ENCODE results near the gene SAP30.

The SAP30 gene

GRCh38 chr4:173367285-173367684, 3.5 kb upstream of the SAP30 start:
- TF ChIP-seq EZH2phosphoT487 (IDR thresholded peaks at IDR 0.05; ENCODE audit: low read depth), result no peak
- peaks cover 15% of the 10 kb centered on the region for H3K79me2 ChIP-seq (ENCODE audit: low read length)
- H3K27ac ChIP-seq (ENCODE audit: low read length), result no peak overlapping the region
- 0 out of 2 replicates have a peak overlapping the region, but pooled peaks have one; percentile 8 for H3K4me3 ChIP-seq (ENCODE audit: low read length)
- no peaks in the 10 kb centered on the region for H3K27me3 ChIP-seq (ENCODE audit: low read depth, low read length)
- H2AFZ ChIP-seq (ENCODE audit: low read depth, low read length), result no peak overlapping the region
- no peaks in the 10 kb centered on the region for H3K9me3 ChIP-seq (ENCODE audit: insufficient read depth, low read length)
- no peaks in the 10 kb centered on the region for H3K36me3 ChIP-seq (replicated peaks; ENCODE audit: low read depth, low read length)
- H3K9ac ChIP-seq (ENCODE audit: low read length), result no peak overlapping the region
- H3K4me2 ChIP-seq (ENCODE audit: low read length), result peak overlapping the region; percentile 30
- H4K20me1 ChIP-seq (ENCODE audit: insufficient read depth, low read length), result no peaks in the 10 kb centered on the region
- H3K4me1 ChIP-seq (ENCODE audit: low read length), result peaks cover 10% of the 10 kb centered on the region

- Histone ChIP-seq H3K4me2 (ENCODE audit: low read length) (peak overlapping the region; percentile 11), H3K9ac (ENCODE audit: low read length) (no peak overlapping the region)
- TF ChIP-seq CTCF (IDR thresholded peaks at IDR 0.05; ENCODE audit: low read depth, low read length) (no peak), EZH2phosphoT487 (IDR thresholded peaks at IDR 0.05; ENCODE audit: low read depth) (no peak)
Measured at GRCh38 chr4:173367946-173368345, 2.8 kb upstream of the SAP30 start.

GRCh38 chr4:173370130-173370476, 651 bp upstream of the SAP30 start:
- H3K4me3 ChIP-seq (ENCODE audit: low read length), result peak overlapping the region; percentile 86
- peak overlapping the region; percentile 88 for H3K9ac ChIP-seq (ENCODE audit: low read length)
- peaks cover 17% of the 10 kb centered on the region for H3K4me1 ChIP-seq (ENCODE audit: low read length)
- peak overlapping the region; percentile 91 for H2AFZ ChIP-seq (ENCODE audit: low read depth, low read length)
- H4K20me1 ChIP-seq (ENCODE audit: insufficient read depth, low read length), result no peaks in the 10 kb centered on the region
- H3K4me2 ChIP-seq (ENCODE audit: low read length), result peak overlapping the region; percentile 72
- H3K27me3 ChIP-seq (ENCODE audit: low read depth, low read length), result no peaks in the 10 kb centered on the region
- peaks cover 5% of the 10 kb centered on the region for H3K36me3 ChIP-seq (replicated peaks; ENCODE audit: low read depth, low read length)
- no peaks in the 10 kb centered on the region for H3K9me3 ChIP-seq (ENCODE audit: insufficient read depth, low read length)
- TF ChIP-seq CTCF (IDR thresholded peaks at IDR 0.05; ENCODE audit: low read depth, low read length), result no peak
- TF ChIP-seq EZH2phosphoT487 (IDR thresholded peaks at IDR 0.05; ENCODE audit: low read depth), result no peak
- peak overlapping the region; percentile 64 for H3K27ac ChIP-seq (ENCODE audit: low read length)
- H3K79me2 ChIP-seq (ENCODE audit: low read length), result peaks cover 33% of the 10 kb centered on the region

More at GRCh38 chr4:173367946-173368345, 2.8 kb upstream of the SAP30 start:
- Histone ChIP-seq H3K27ac (ENCODE audit: low read length) (no peak overlapping the region), H3K4me1 (ENCODE audit: low read length) (peaks cover 13% of the 10 kb centered on the region), H4K20me1 (ENCODE audit: insufficient read depth, low read length) (no peaks in the 10 kb centered on the region), H3K79me2 (ENCODE audit: low read length) (peaks cover 22% of the 10 kb centered on the region), H3K27me3 (ENCODE audit: low read depth, low read length) (no peaks in the 10 kb centered on the region), H3K9me3 (ENCODE audit: insufficient read depth, low read length) (no peaks in the 10 kb centered on the region), H3K4me3 (ENCODE audit: low read length) (no peak overlapping the region), H3K36me3 (replicated peaks; ENCODE audit: low read depth, low read length) (no peaks in the 10 kb centered on the region), H2AFZ (ENCODE audit: low read depth, low read length) (no peak overlapping the region)

GRCh38 chr4:173371292-173372192, 788 bp downstream of the SAP30 start:
- no peak for TF ChIP-seq CTCF (IDR thresholded peaks at IDR 0.05; ENCODE audit: low read depth, low read length)
- no peak for TF ChIP-seq EZH2phosphoT487 (IDR thresholded peaks at IDR 0.05; ENCODE audit: low read depth)
- peaks cover 17% of the 10 kb centered on the region for H3K4me1 ChIP-seq (ENCODE audit: low read length)
- H3K27ac ChIP-seq (ENCODE audit: low read length), result peak overlapping the region; percentile 3; the same call in 1 of the 2 replicates

More at GRCh38 chr4:173371292-173372192, 788 bp downstream of the SAP30 start:
- peak overlapping the region; percentile 35; the same call in 1 of the 2 replicates for H2AFZ ChIP-seq (ENCODE audit: low read depth, low read length)
- peak overlapping the region; percentile 76 for H3K4me2 ChIP-seq (ENCODE audit: low read length)
- H3K79me2 ChIP-seq (ENCODE audit: low read length), result peaks cover 33% of the 10 kb centered on the region
- peaks cover 5% of the 10 kb centered on the region for H3K36me3 ChIP-seq (replicated peaks; ENCODE audit: low read depth, low read length)
- peak overlapping the region; percentile 86 for H3K4me3 ChIP-seq (ENCODE audit: low read length)
- no peaks in the 10 kb centered on the region for H3K27me3 ChIP-seq (ENCODE audit: low read depth, low read length)
- H3K9ac ChIP-seq (ENCODE audit: low read length), result peak overlapping the region; percentile 70
- no peaks in the 10 kb centered on the region for H3K9me3 ChIP-seq (ENCODE audit: insufficient read depth, low read length)
- H4K20me1 ChIP-seq (ENCODE audit: insufficient read depth, low read length), result no peaks in the 10 kb centered on the region

Measured in OCI-LY3 (cell line).